ENCODE data around the gene SLC44A2.

- TF ChIP-seq CTCF (IDR thresholded peaks at IDR 0.05) (no peak), POLR2AphosphoS5 (IDR thresholded peaks at IDR 0.05) (no peak), EP300 (IDR thresholded peaks at IDR 0.05; ENCODE audit: low read depth) (no peak), POLR2A (IDR thresholded peaks at IDR 0.05) (no peak)
These were observed 9.1 kb downstream of the SLC44A2 start for GRCh38 chr19:10634430-10634829.
